Measurements from ENCODE around the gene LYVE1.
"Not testable (repeated sequence)": the region's sequence is repeated elsewhere in the genome, so short reads cannot be mapped to it uniquely, and the experiment has no call there.

Gene LYVE1

DNA sequence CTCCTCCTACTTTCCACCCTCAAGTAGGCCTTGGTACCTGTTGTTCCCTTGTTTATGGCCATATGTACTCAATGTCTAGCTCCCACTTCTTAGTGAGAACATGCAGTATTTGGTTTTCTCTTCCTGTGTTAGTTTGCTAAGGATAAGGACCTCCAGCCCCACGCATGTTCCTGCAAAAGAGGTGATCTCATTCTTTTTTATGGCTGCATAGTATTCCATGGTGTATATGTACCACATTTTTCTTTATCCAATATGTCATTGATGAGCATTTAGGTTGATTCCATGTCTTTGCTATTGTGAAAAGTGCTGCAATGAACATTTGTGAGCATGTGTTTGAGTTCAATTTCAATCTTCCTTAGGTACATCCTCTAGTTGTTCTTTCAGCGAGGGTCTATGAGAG lies 27.4 kb upstream of the LYVE1 start:
- H3K27ac ChIP-seq, H3K4me3 ChIP-seq: not testable (repeated sequence)

DNA sequence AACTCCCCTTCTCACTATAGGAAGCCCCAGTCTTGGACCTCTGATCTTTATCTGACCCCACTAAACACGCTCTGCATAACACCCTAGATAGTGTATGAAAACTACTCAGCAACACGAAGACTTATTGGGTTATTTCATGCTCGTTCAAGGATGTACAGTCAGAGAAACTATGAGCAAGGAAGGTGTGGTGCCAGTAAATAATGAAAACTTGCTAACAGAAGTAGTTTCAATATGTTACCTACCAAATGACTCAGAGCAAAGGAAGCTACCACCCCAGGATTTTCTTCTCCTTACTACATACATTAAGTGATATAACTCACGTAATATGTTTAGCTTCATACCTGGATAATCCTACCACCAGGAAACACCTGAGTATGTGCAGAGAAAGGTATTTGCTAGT lies 25.9 kb upstream of the LYVE1 start:
- H3K4me3 ChIP-seq, result no peak overlapping the region
- peak overlapping the region in 7 of 21 experiments; percentile 14 to 76 (median 44) for H3K27ac ChIP-seq

DNA sequence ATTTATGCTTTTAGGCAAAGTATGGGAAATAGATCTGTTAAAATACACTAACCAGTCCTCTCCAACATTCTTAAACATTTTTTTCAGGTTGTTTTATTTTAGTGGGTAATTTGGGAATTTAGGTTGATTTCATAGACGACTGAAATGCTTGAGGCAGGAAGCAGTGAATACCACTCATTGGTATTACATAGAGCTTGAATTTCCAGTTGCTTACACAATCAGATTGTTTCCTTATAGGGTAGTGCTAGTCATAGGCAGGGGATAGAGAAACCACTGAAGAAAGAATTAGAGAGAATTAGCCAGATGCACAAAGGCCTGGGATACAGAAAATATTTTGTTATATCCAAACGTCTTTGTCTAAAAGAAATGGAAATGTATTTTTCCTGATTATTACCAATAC lies 23.9 kb upstream of the LYVE1 start:
- peak overlapping the region in 12 of 21 experiments; percentile 2 to 76 (median 50) for H3K27ac ChIP-seq
- no peak overlapping the region for H3K4me3 ChIP-seq

- H3K4me3 ChIP-seq, result no peak overlapping the region
- H3K27ac ChIP-seq, result peak overlapping the region in 12 of 21 experiments; percentile 2 to 76 (median 50)
Observed at GRCh38 chr11:10591741-10592140, 23.3 kb upstream of the LYVE1 start.

DNA sequence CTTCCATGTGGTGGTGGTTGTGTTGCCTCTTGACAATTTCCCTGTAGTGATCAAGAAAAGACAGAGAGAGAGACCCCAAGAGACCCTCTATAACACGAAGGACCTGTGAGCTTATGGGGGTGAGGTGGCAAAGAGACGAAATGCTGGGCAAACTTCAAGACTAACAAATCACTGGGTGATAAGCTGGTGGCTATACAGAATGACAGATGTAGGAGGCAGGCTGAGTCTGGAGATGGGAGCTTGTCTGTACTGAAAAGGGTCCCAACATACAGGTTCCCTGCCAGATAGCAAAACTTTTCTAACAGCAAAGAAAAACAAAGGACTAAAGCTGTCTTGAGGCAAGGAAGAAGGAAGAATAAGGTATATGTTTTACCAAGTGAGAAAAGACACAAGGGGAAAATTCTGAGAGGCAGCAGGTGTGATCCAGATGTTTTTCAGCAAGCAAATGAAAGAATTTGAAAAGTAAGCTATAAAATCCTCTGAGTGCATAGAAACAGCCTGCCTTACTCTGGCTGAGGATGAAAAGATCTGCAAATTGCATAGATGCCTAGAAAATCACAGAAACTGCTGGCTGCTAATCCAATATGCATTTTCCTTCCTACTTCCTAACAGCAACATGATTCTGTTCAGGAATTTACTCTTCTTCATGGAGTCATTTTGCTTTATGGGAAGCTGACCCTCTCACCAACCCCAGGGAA lies 21.9 kb upstream of the LYVE1 start:
- Histone ChIP-seq H3K27ac (peak overlapping the region in 4 of 21 experiments; percentile 6 to 55 (median 36)), H3K4me3 (no peak overlapping the region)

DNA sequence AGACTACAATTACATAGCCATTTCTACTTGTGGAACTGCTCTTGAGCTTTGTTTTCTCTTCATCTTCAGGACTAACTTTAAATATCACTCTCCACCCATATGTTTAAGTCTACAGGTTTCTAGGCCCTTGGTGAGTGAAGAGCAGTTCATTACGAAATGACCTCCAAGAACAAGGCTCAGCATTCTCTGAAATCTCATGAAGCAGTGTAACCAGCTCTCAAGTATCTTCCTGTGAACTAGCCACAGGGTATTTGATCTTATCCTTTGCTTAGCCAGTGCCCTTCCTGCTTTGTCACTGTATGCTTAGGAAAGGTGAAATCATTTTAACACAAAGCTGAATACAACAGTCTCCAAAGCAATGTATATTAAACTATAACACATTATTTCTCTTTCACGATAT lies 20.4 kb upstream of the LYVE1 start:
- H3K27ac ChIP-seq, result peak overlapping the region in 6 of 21 experiments; percentile 1 to 53 (median 28)
- no peak overlapping the region for H3K4me3 ChIP-seq

DNA sequence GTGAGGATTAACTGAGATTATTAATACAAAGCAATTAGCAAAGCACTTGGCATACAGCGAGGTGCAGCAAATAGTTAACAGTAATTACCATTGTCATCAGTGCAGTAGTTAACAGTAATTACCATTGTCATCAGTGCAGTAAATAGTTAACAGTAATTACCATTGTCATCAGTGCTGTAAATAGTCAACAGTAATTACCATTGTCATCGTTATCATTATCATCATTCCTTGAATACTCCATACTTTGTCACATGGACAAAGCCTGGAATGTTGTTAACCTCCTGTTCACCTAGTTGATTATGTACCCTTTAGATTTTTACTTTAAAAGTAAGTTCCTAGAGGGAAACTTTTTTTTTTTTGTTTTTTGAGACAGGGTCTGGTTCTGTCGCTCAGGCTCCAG lies 19.5 kb upstream of the LYVE1 start:
- H3K27ac ChIP-seq, result no peak overlapping the region
- H3K4me3 ChIP-seq, result no peak overlapping the region

DNA sequence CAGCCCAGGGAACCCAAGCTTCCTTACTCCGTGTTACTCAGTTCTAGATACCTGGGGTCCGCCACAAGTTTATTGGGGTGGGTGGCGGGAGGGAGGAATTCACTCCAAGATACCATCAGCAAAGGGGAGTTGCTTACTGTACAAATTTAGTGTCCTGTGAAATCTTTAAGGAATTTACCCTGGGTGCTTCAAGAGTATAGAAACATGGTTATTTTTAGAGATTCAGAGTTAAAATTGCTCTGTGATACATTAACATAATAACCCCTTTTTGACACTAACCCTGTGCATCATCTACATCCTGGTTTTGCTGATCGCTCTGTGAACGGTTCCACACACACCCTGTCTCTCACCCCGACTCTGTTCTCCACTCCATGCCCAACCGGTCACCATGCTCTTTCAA lies 18.9 kb upstream of the LYVE1 start:
- Histone ChIP-seq H3K4me3 (no peak overlapping the region), H3K27ac (peak overlapping the region in 3 of 21 experiments; percentile 1 to 45 (median 25))

DNA sequence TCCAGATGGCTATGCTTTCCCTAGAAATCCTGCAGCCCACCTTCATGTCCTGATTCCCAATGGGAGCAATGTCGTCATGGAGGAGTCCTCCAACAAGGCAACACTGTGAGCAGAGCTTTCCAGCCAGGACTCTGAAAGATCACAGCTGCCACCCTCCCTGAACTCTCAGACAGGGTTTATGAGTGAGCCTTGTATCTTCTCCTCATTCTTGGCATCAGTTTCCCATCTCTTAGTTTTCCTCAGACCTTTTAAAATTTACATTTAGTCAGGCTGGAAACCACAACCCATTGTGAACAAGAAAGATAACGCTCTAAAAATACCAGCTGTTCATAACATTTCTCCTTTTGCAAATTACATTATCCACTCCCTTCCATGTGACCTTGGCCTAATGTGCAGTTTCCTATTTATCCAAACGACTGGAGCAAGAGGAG lies 15.6 kb upstream of the LYVE1 start:
- Histone ChIP-seq H3K27ac (no peak overlapping the region), H3K4me3 (no peak overlapping the region)

GRCh38 chr11:10581481-10582019 lies 13.1 kb upstream of the LYVE1 start:
- H3K27ac ChIP-seq, result peak overlapping the region in 9 of 21 experiments; percentile 13 to 63 (median 38)
- no peak overlapping the region for H3K4me3 ChIP-seq

DNA sequence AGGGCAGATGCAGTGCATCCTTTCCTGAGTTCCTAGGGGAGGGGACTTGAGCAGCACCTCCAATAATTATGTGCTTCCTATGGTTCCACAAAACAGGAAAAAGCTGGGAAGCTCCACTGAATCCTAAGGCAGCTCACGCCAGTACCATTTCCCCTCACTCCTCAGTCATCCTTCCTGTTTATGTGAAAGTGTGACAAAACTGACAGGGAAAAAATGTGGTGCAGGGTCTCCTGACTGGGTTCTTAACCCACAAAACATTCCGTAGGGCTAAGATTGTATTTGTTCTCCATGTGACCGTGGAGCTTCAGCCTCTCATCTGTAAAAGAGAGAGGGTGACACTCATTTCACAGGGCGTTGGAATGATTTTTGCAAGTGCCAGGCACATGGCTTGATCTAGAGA lies 12.2 kb upstream of the LYVE1 start:
- H3K27ac ChIP-seq, result peak overlapping the region in 7 of 21 experiments; percentile 13 to 63 (median 35)

GRCh38 chr11:10579700-10580099 lies 11.2 kb upstream of the LYVE1 start:
- no peak overlapping the region for H3K27ac ChIP-seq
- H3K4me3 ChIP-seq, result no peak overlapping the region

More for the DNA sequence above, 12.2 kb upstream of the LYVE1 start:
- H3K4me3 ChIP-seq, result no peak overlapping the region

GRCh38 chr11:10576035-10576398 lies 7.6 kb upstream of the LYVE1 start:
- Histone ChIP-seq H3K4me3 (no peak overlapping the region), H3K27ac (no peak overlapping the region)

- Histone ChIP-seq H3K27ac (no peak overlapping the region), H3K4me3 (no peak overlapping the region)
Observed at GRCh38 chr11:10575346-10576034, 7.0 kb upstream of the LYVE1 start.

DNA sequence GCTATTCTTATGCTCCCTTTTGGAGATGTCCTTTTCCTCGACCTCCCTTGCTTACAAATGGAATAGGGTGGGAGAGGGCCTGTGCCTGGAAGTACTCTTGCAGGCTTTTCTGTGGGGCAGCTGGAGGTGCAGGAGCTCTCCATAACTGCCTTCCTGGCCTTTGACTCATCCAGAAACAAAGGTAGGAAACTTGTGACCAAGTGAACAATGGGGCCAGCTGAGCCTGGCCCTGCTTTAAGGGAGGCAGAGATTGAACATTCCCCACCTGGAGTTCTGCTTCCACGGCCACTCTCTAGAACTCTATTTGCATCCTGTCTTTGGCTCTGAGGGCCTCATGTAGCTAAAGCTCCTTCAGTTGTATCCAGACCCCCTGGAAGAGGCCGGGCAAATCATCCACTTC lies 5.1 kb upstream of the LYVE1 start:
- Histone ChIP-seq H3K4me3 (no peak overlapping the region), H3K27ac (no peak overlapping the region)

DNA sequence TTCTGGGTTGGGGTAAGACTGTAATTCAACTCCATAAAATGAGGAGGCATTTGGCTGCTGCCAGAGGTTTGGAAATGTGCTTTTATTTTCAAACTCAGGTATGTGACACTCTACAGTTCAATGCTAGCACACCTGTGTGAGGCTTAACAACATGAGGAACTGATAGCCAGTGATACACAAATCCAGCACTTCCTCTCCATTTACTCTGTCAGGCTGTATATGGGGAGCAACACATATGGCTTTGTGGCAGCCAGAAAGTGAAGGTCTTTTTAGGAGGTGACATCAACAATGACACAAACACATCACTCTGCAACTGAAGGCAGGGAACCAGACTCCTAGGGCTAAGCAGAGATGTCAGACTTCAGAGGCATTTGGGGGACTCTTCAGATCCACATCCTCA lies 4.6 kb upstream of the LYVE1 start:
- no peak overlapping the region for H3K4me3 ChIP-seq
- no peak overlapping the region for H3K27ac ChIP-seq

GRCh38 chr11:10572533-10572932 lies 4.1 kb upstream of the LYVE1 start:
- no peak overlapping the region for H3K27ac ChIP-seq

DNA sequence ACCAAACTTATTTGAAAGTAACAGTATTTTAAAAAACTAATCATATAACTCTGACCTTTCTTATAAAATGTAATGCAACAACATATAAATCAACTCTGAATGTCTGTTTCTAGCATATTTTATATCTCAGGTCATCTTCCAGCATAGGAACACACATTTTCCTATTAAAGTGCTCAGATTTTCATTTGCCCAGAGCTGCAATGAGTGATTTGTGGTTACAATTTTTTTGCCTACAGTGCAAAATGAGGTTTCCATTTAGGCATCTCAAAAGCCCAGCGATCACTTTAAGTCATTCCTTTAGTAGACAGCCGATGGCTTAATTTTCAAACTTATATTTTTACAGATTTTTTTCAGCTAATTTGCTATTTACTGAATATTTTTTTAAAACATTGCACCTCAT lies 1.0 kb downstream of the LYVE1 start:
- no peak overlapping the region for H3K4me3 ChIP-seq
- H3K27ac ChIP-seq, result peak overlapping the region in 2 of 21 experiments; percentile 17 to 19

More at GRCh38 chr11:10572533-10572932, 4.1 kb upstream of the LYVE1 start:
- H3K4me3 ChIP-seq, result no peak overlapping the region

- Histone ChIP-seq H3K4me3 (no peak overlapping the region), H3K27ac (peak overlapping the region in 1 of 21 experiments; percentile 16)
Observed at GRCh38 chr11:10566257-10566957, 2.1 kb downstream of the LYVE1 start.

DNA sequence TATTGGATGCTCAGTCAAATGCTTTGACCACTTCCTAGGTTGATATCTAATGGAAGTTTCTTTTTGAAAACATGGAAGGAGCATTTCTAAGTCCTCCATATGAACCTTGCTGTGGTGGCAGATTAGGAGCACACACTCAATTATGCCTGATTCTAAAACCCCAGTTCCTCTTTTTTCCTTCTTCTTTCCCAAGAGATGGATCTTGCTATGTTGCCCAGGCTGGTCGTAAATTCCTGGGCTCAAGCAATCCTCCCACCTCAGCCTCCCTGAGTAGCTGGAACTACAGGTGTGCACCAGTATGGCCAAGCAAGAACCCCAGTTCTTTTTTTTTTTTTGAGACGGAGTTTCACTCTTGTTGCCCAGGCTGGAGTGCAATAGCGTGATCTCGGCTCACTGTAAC lies 3.0 kb downstream of the LYVE1 start:
- Histone ChIP-seq H3K4me3 (no peak overlapping the region), H3K27ac (peak overlapping the region in 1 of 21 experiments; percentile 6)

Data from skin epidermis (tissue), 12 donors.